ENCODE results near the gene PTPRE. TPM values are rescaled to one million over a fixed set of nuclear protein-coding genes. Genes with fewer than 3 reads are reported as not detected.

PTPRE gene
- polyA plus RNA-seq, 1 donor (not counting 4 experiments of a cell fraction or from before 2014, with no cell fraction given), result 15.1 TPM

DNA sequence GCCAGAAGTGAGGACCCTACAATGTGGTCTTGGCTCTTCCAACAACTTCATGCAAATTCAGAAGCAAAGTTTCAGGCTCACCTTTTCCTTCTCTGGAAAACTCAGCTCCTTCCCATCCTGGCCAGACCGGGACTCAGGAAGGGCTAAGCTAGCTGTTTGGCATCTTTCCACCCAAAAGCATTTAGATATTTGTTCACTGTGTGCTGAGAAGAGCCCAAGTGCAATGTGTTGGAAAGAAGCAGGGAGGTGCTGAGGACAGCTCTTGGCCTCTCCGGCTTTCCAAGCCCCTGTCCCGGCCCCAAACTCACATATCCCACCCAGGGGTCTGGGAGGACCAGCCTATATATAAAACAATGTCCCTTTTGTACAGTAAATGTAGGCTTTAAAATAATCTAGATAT, 174.8 kb downstream of the PTPRE start:
- no peak overlapping the region for H3K4me2 ChIP-seq (ENCODE audit: control insufficient read depth, extremely low read depth, insufficient read depth, low read depth, low read length)
- no peak overlapping the region for H3K9ac ChIP-seq (ENCODE audit: control insufficient read depth, extremely low read depth, insufficient read depth, low read length)
- no peak for DNase-seq (ENCODE audit: low read depth, low spot score)
- no peak overlapping the region for H2AFZ ChIP-seq (ENCODE audit: control insufficient read depth, low read length)
- peaks cover 5% of the 10 kb centered on the region for H4K20me1 ChIP-seq (ENCODE audit: control insufficient read depth, extremely low read depth, insufficient read depth, low read length)
- no peak for TF ChIP-seq EZH2 (IDR thresholded peaks at IDR 0.05; ENCODE audit: low read length)
- TF ChIP-seq, protein P1, sequence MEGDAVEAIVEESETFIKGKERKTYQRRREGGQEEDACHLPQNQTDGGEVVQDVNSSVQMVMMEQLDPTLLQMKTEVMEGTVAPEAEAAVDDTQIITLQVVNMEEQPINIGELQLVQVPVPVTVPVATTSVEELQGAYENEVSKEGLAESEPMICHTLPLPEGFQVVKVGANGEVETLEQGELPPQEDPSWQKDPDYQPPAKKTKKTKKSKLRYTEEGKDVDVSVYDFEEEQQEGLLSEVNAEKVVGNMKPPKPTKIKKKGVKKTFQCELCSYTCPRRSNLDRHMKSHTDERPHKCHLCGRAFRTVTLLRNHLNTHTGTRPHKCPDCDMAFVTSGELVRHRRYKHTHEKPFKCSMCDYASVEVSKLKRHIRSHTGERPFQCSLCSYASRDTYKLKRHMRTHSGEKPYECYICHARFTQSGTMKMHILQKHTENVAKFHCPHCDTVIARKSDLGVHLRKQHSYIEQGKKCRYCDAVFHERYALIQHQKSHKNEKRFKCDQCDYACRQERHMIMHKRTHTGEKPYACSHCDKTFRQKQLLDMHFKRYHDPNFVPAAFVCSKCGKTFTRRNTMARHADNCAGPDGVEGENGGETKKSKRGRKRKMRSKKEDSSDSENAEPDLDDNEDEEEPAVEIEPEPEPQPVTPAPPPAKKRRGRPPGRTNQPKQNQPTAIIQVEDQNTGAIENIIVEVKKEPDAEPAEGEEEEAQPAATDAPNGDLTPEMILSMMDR (optimal IDR thresholded peaks at IDR 0.05 in 1 of 3, IDR thresholded peaks at IDR 0.05 in 1 of 3, conservative IDR thresholded peaks at IDR 0.05 in 1 of 3; ENCODE audit: extremely low read depth in 1 of 3, insufficient read depth in 2 of 3, low read length in 3 of 3), result no peak
- no peaks in the 10 kb centered on the region for H3K9me1 ChIP-seq (ENCODE audit: control insufficient read depth, extremely low read depth, insufficient read depth, low read length)
- H3K9me3 ChIP-seq (ENCODE audit: control insufficient read depth, low read depth, low read length), result no peaks in the 10 kb centered on the region
- H3K4me1 ChIP-seq (ENCODE audit: control insufficient read depth, extremely low read depth, insufficient read depth, low read length), result peaks cover 7% of the 10 kb centered on the region
- no peak overlapping the region for H3K27ac ChIP-seq (ENCODE audit: control insufficient read depth, insufficient read depth, low read length)
- FAIRE-seq, result no peak
- H3K4me3 ChIP-seq (ENCODE audit: control insufficient read depth in 2 of 3, extremely low read depth in 1 of 3, insufficient read depth in 2 of 3, low read depth in 1 of 3, low read length in 3 of 3), result no peak overlapping the region
- no peaks in the 10 kb centered on the region for H3K79me2 ChIP-seq (ENCODE audit: control insufficient read depth, insufficient read depth, low read length)
- peaks cover 30 to 44% of the 10 kb centered on the region in 2 experiments for H3K36me3 ChIP-seq (ENCODE audit: control insufficient read depth in 2 of 2, extremely low read depth in 1 of 2, insufficient read depth in 2 of 2, low read length in 2 of 2)
- dilution Hi-C loops (cut with MboI; ENCODE audit: extremely low pct_ligation_motif_present, low sequenced_read_pairs), result no loop called here
- H3K27me3 ChIP-seq (ENCODE audit: control insufficient read depth, extremely low read depth, insufficient read depth, low read length), result no peaks in the 10 kb centered on the region

- no peak for DNase-seq (ENCODE audit: low read depth, low spot score)
- no peak overlapping the region for H3K9ac ChIP-seq (ENCODE audit: control insufficient read depth, extremely low read depth, insufficient read depth, low read length)
- no peak overlapping the region for H2AFZ ChIP-seq (ENCODE audit: control insufficient read depth, low read length)
- H3K4me2 ChIP-seq (ENCODE audit: control insufficient read depth, extremely low read depth, insufficient read depth, low read depth, low read length), result no peak overlapping the region
- no peaks in the 10 kb centered on the region for H3K9me3 ChIP-seq (ENCODE audit: control insufficient read depth, low read depth, low read length)
- no peaks in the 10 kb centered on the region for H3K79me2 ChIP-seq (ENCODE audit: control insufficient read depth, insufficient read depth, low read length)
- H4K20me1 ChIP-seq (ENCODE audit: control insufficient read depth, extremely low read depth, insufficient read depth, low read length), result peaks cover 5% of the 10 kb centered on the region
- dilution Hi-C loops (cut with MboI; ENCODE audit: extremely low pct_ligation_motif_present, low sequenced_read_pairs), result no loop called here
- H3K27ac ChIP-seq (ENCODE audit: control insufficient read depth, insufficient read depth, low read length), result no peak overlapping the region
- no peaks in the 10 kb centered on the region for H3K9me1 ChIP-seq (ENCODE audit: control insufficient read depth, extremely low read depth, insufficient read depth, low read length)
- H3K4me3 ChIP-seq (ENCODE audit: control insufficient read depth in 2 of 3, extremely low read depth in 1 of 3, insufficient read depth in 2 of 3, low read depth in 1 of 3, low read length in 3 of 3), result no peak overlapping the region
- TF ChIP-seq EZH2 (IDR thresholded peaks at IDR 0.05; ENCODE audit: low read length), result no peak
- TF ChIP-seq, protein P1 (optimal IDR thresholded peaks at IDR 0.05 in 1 of 3, IDR thresholded peaks at IDR 0.05 in 1 of 3, conservative IDR thresholded peaks at IDR 0.05 in 1 of 3; ENCODE audit: extremely low read depth in 1 of 3, insufficient read depth in 2 of 3, low read length in 3 of 3), result no peak
- H3K27me3 ChIP-seq (ENCODE audit: control insufficient read depth, extremely low read depth, insufficient read depth, low read length), result no peaks in the 10 kb centered on the region
- no peak for FAIRE-seq
- H3K4me1 ChIP-seq (ENCODE audit: control insufficient read depth, extremely low read depth, insufficient read depth, low read length), result peaks cover 12% of the 10 kb centered on the region
- H3K36me3 ChIP-seq (ENCODE audit: control insufficient read depth in 2 of 2, extremely low read depth in 1 of 2, insufficient read depth in 2 of 2, low read length in 2 of 2), result peaks cover 18 to 35% of the 10 kb centered on the region in 2 experiments
These were observed 176.4 kb downstream of the PTPRE start for GRCh38 chr10:128083191-128083895.

Data from keratinocyte (primary cell).